Thyroid gland (tissue), 4 donors: ENCODE measurements around the gene CBFB. TPM values are rescaled to one million over a fixed set of nuclear protein-coding genes. Genes with fewer than 3 reads are reported as not detected.

ENCODE experiments used
- DNase-seq, 2 donors: peaks; one replicate each; pipeline ENCODE4 v3.0.0-alpha.2; 2019
- H3K27ac ChIP-seq, 3 donors: fragments of 200-600 bp; sonication (generic); 1 replicate in 2 of 3; 2 replicates in 1 of 3; pipeline ENCODE4 v1.5.1; 2016 to 2019; ENCODE audit warnings: mild to moderate bottlenecking in 1 of 3, moderate library complexity in 1 of 3
- H3K27me3 ChIP-seq: fragments of 200-600 bp; sonication (generic); one replicate; pipeline ENCODE4 v1.5.1; 2019
- H3K36me3 ChIP-seq, 2 donors: fragments of 200-600 bp; sonication (generic); one replicate each; pipeline ENCODE4 v1.5.1; 2016 to 2019
- H3K4me1 ChIP-seq, 2 donors: fragments of 200-600 bp; sonication (generic); one replicate each; pipeline ENCODE4 v1.5.1; 2017 to 2019
- H3K4me3 ChIP-seq, 3 donors: fragments of 200-600 bp; sonication (generic); replicated peaks in 1 of 3; 1 replicate in 2 of 3; 2 replicates in 1 of 3; pipeline ENCODE4 v1.5.1; 2016; ENCODE audit warnings: mild to moderate bottlenecking in 1 of 3
- H3K9me3 ChIP-seq: fragments of 200-600 bp; sonication (generic); one replicate; pipeline ENCODE4 v1.5.1; 2017
- POLR2A ChIP-seq, 2 donors: fragments of 450-650 bp; IDR thresholded peaks; one replicate each; pipeline ENCODE4 v1.6.1; 2017; ENCODE audit warnings: antibody characterized with exemption in 2 of 2, mild to moderate bottlenecking in 2 of 2, moderate library complexity in 1 of 2
- WGBS, 2 donors: methylation state at CpG; one replicate each; pipeline ENCODE4 v1.1.5; 2017; 5-methylcytosine and 5-hydroxymethylcytosine counted together
- intact Hi-C: fragments of 100-400 bp; cut with DNase I; formaldehyde crosslinking; loops from one replicate; pipeline ENCODE4 v1.15.1; 2023
- total RNA-seq, 4 donors: library from RNA; depleted of rRNA; stranded (reverse); fragments of >200 nt; gene quantifications; one replicate each; pipeline ENCODE4 v1.2.3, GENCODE V29; 2016
- TF ChIP-seq, protein P1 (sequence below), 6 experiments: fragments of 200-600 bp in 3 of 6; fragments of 450-650 bp in 3 of 6; sonication (generic) in 3 of 6; IDR thresholded peaks; one replicate each; pipeline ENCODE4 v1.5.1; 2016 to 2019; ENCODE audit warnings: antibody characterized with exemption in 6 of 6, mild to moderate bottlenecking in 2 of 6, inconsistent platforms in 1 of 6, moderate library complexity in 1 of 6

The CBFB gene
- total RNA-seq, 4 donors from 2014 or later = 31.0 to 60.0 (median 41.5) TPM

DNA sequence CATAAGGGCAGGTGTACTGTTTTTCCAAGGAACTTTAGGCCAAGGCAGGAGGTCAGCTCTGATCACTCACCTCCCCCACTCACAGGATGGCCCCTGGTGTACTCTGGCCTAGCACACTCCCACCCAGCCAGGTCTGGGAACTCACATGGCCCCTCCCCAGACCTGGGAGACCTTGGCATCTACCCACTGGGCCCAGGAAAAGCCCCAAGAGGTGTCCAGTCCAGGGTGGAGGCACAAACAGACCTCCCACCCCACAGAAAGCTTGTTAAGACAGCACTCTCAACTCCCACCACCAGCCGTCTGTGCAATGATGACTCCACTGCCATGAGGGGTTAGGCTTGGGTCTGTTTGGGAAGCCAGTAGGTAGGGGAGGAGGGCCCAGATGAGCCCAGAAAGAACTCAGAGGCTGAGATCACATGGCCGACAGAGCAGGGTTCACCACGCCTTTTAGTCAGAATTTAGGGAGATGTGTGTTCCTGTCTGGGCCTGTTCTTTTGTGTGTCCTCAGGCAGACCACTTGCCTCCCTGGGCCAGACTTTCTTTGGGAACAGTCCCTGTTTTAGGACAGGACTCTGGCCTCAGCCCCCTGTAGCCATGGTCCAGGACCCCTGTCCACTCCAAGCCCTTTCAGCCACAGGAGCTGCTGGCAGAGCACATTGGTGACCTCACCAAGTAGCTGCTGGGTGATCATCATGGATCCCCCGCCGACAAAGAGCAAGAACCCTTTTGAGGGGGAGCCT is 12.1 kb upstream of the CBFB start:
- H3K36me3 ChIP-seq = no peaks in the 10 kb centered on the region
- no peaks in the 10 kb centered on the region for H3K27me3 ChIP-seq
- H3K27ac ChIP-seq = no peak overlapping the region
- no peak overlapping the region for H3K4me3 ChIP-seq
- TF ChIP-seq, protein P1, sequence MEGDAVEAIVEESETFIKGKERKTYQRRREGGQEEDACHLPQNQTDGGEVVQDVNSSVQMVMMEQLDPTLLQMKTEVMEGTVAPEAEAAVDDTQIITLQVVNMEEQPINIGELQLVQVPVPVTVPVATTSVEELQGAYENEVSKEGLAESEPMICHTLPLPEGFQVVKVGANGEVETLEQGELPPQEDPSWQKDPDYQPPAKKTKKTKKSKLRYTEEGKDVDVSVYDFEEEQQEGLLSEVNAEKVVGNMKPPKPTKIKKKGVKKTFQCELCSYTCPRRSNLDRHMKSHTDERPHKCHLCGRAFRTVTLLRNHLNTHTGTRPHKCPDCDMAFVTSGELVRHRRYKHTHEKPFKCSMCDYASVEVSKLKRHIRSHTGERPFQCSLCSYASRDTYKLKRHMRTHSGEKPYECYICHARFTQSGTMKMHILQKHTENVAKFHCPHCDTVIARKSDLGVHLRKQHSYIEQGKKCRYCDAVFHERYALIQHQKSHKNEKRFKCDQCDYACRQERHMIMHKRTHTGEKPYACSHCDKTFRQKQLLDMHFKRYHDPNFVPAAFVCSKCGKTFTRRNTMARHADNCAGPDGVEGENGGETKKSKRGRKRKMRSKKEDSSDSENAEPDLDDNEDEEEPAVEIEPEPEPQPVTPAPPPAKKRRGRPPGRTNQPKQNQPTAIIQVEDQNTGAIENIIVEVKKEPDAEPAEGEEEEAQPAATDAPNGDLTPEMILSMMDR (IDR thresholded peaks at IDR 0.05) = no peak
- no peak for TF ChIP-seq POLR2A (IDR thresholded peaks at IDR 0.05)
- H3K9me3 ChIP-seq = no peaks in the 10 kb centered on the region
- WGBS, 2 donors = 83 to 88% methylated on average over 5 of the region's 5 CpGs
- no peak for DNase-seq
- intact Hi-C loops = no loop called here
- peaks cover 9 to 17% of the 10 kb centered on the region in 2 donors for H3K4me1 ChIP-seq

DNA sequence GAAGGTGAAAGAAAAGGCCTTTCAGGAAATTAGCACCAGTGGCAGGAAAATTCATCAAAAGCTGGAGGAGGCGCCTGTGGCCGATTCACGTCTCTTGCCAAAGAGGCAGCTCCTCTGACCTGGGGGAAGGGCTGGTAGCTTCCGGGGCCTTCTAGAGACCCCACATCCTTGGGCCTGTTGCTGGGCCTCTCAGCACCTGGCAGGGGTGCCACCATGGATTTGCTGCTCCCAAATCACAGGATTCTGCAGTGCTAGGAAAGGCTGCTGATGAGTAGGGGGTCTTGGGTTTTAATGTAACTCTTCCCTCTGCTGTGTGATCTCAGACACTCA is 11.6 kb upstream of the CBFB start:
- intact Hi-C loops = no loop called here
- TF ChIP-seq, protein P1 (IDR thresholded peaks at IDR 0.05) = no peak
- WGBS, 2 donors = 88 to 95% methylated on average over 4 of the region's 4 CpGs
- Histone ChIP-seq H3K27ac (no peak overlapping the region), H3K36me3 (no peaks in the 10 kb centered on the region), H3K9me3 (no peaks in the 10 kb centered on the region), H3K4me1 (peaks cover 9 to 17% of the 10 kb centered on the region in 2 donors), H3K27me3 (no peaks in the 10 kb centered on the region), H3K4me3 (no peak overlapping the region)
- DNase-seq = no peak

DNA sequence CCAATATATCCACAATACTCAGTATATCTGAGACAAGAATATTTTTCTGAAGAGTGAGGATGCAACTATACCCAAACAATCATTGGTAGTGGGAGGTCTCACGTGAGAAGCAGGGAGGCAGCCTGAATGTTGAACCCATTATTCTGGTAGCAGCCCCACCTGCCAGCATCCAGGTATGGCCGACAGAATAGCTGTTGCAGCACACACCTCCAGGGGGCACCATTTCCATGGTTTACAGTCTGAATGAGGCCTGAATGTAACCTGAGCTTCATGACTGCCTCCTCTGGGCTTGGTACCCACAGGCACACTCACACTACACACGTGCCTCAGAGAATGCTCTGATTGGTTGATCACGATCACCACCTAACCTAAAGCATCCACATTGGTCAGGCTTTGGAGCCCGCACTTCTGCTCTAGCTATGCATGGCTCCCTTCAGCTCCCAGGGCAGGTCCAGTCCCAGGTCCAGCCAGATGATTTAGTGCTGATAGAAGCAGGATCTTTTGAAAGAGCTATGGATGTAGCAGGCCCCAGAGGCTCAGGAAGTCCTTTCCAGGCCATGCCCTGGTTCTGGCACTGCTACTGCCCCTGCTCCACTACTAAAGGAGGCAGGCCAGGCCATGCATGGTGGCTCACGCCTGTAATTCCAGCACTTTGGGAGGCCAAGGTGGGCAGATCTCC is 11.0 kb upstream of the CBFB start:
- H3K27ac ChIP-seq = no peak overlapping the region
- H3K36me3 ChIP-seq = no peaks in the 10 kb centered on the region
- no peaks in the 10 kb centered on the region for H3K27me3 ChIP-seq
- H3K4me3 ChIP-seq = no peak overlapping the region
- intact Hi-C loops = no loop called here
- WGBS, 2 donors = 20 to 48% methylated on average over 1 to 5 of the region's 6 CpGs
- peaks cover 9 to 17% of the 10 kb centered on the region in 2 donors for H3K4me1 ChIP-seq
- peak; percentile 71 to 78 for DNase-seq
- H3K9me3 ChIP-seq = no peaks in the 10 kb centered on the region
- TF ChIP-seq, protein P1 (IDR thresholded peaks at IDR 0.05) = peak in 5 of 6 experiments; percentile 29 to 78 (median 62)
- no peak for TF ChIP-seq POLR2A (IDR thresholded peaks at IDR 0.05)

DNA sequence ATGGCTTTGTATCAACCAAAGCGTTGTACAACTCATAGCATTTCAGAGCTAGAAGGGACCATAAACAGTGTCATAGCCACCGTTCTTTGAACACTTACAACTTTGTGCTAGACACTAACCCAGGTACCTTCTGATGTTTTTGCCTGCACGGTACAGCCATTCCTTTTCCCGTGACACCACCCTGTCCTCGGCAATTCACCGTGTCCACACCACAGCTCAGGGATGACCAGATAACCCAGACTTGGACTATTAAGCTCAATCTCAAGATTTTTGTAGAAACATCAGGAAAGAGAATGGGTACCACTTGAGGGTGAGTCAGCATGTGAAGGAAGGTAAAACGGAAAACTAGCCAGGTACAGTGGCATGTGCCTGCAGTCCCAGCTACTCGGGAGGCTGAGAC is 9.8 kb upstream of the CBFB start:
- H3K27me3 ChIP-seq = no peaks in the 10 kb centered on the region
- intact Hi-C loops = no loop called here
- 89% methylated on average over 8 of the region's 8 CpGs for WGBS, 2 donors
- DNase-seq = no peak
- no peak for TF ChIP-seq POLR2A (IDR thresholded peaks at IDR 0.05)
- TF ChIP-seq, protein P1 (IDR thresholded peaks at IDR 0.05) = no peak
- H3K4me1 ChIP-seq = peaks cover 3 to 8% of the 10 kb centered on the region in 2 donors
- no peaks in the 10 kb centered on the region for H3K9me3 ChIP-seq
- H3K27ac ChIP-seq = no peak overlapping the region
- H3K36me3 ChIP-seq = no peaks in the 10 kb centered on the region
- H3K4me3 ChIP-seq = no peak overlapping the region

DNA sequence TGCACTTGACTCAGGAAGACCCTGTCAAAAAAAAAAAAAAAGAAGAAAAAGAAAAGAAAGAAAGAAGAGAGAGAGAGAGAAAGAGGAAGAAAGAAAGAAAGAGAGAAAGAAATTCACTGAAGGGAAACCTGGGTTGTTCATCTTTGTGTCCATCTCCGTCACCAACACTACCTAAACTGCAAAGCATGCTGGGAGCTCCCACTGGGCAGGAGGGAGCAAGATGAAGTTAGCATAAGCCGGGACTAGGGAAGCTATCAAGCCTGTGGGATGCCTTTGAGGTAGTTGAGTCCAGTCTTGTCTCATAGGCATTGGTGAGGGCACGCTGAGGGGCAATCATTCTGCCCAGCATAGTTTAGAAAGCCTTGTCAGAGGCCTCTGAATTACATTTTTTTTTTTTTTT is 7.6 kb upstream of the CBFB start:
- TF ChIP-seq, protein P1 (IDR thresholded peaks at IDR 0.05) = no peak
- no peak for TF ChIP-seq POLR2A (IDR thresholded peaks at IDR 0.05)
- Histone ChIP-seq H3K4me3 (no peak overlapping the region), H3K27me3 (no peaks in the 10 kb centered on the region), H3K36me3 (no peaks in the 10 kb centered on the region), H3K9me3 (no peaks in the 10 kb centered on the region), H3K4me1 (no peaks in the 10 kb centered on the region), H3K27ac (no peak overlapping the region)
- no peak for DNase-seq
- WGBS, 2 donors = 85 to 90% methylated on average over 3 of the region's 3 CpGs
- intact Hi-C loops = no loop called here
